Stimulated activated CD4-positive, alpha-beta T cell treated with anti-CD3 and anti-CD28 coated beads, Interleukin-15, amount 100 ng/mL, for 48 hours (primary cell): ENCODE results near the gene NFATC2.
"Not testable (repeated sequence)": the region's sequence is repeated elsewhere in the genome, so short reads cannot be mapped to it uniquely, and the experiment has no call there.

Source experiments
- DNase-seq, 2 donors: peaks; one replicate each; pipeline ENCODE4 v3.0.0-alpha.2; 2020; ENCODE audit warnings: low read depth in 2 of 2

The NFATC2 gene

GRCh38 chr20:51470499-51470820, 72.1 kb downstream of the NFATC2 start:
- DNase-seq, result no peak

GRCh38 chr20:51469578-51470498, 72.7 kb downstream of the NFATC2 start:
- DNase-seq, result no peak

- DNase-seq, result no peak
Observed at GRCh38 chr20:51469046-51469445, 73.5 kb downstream of the NFATC2 start.

GRCh38 chr20:51468636-51469035, 73.9 kb downstream of the NFATC2 start:
- DNase-seq, result no peak

GRCh38 chr20:51467956-51468626, 74.4 kb downstream of the NFATC2 start:
- DNase-seq, result no peak

GRCh38 chr20:51463998-51464397, 78.5 kb downstream of the NFATC2 start:
- no peak for DNase-seq

- no peak for DNase-seq
Observed at GRCh38 chr20:51463560-51463959, 79.0 kb downstream of the NFATC2 start.

GRCh38 chr20:51462566-51463276, 79.8 kb downstream of the NFATC2 start:
- DNase-seq, result no peak

- DNase-seq, result not testable (repeated sequence)
Observed at GRCh38 chr20:51461846-51462245, 80.7 kb downstream of the NFATC2 start.

- DNase-seq, result no peak
Observed at GRCh38 chr20:51461306-51461705, 81.2 kb downstream of the NFATC2 start.

GRCh38 chr20:51460569-51461265, 81.8 kb downstream of the NFATC2 start:
- DNase-seq, result no peak

- no peak for DNase-seq
Observed at GRCh38 chr20:51460163-51460562, 82.4 kb downstream of the NFATC2 start.

GRCh38 chr20:51458751-51459439, 83.6 kb downstream of the NFATC2 start:
- no peak for DNase-seq

GRCh38 chr20:51457533-51457932, 85.0 kb downstream of the NFATC2 start:
- DNase-seq, result no peak

- no peak for DNase-seq
Observed at GRCh38 chr20:51456511-51457509, 85.7 kb downstream of the NFATC2 start.

GRCh38 chr20:51454250-51454865, 88.2 kb downstream of the NFATC2 start:
- DNase-seq, result no peak

- no peak for DNase-seq
Observed at GRCh38 chr20:51452734-51453365, 89.7 kb downstream of the NFATC2 start.

- no peak for DNase-seq
Observed at GRCh38 chr20:51452091-51452613, 90.4 kb downstream of the NFATC2 start.

- DNase-seq, result no peak
Observed at GRCh38 chr20:51451484-51451883, 91.0 kb downstream of the NFATC2 start.
